ENCODE measurements around the gene TIMM44.

Gene TIMM44

DNA sequence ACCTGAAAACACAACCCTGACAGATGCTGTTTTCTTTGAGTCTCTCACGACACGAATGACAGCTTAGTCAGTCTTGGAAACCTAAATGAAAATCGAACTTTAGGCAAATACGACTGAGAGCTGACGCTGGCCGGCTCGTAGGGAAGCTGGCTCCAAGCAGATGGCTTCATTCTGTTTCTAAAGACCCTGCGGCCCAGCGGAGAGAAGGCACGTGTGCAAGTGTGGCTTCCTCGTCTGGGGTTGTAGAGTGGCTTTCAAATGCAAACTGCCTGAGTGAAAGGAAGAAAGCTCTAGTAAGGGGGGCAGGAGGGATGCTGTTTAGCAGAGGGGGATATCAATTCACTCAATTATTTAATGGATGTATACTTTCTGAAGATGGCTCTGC is 26.1 kb upstream of the TIMM44 start:
- TF ChIP-seq, protein P1, sequence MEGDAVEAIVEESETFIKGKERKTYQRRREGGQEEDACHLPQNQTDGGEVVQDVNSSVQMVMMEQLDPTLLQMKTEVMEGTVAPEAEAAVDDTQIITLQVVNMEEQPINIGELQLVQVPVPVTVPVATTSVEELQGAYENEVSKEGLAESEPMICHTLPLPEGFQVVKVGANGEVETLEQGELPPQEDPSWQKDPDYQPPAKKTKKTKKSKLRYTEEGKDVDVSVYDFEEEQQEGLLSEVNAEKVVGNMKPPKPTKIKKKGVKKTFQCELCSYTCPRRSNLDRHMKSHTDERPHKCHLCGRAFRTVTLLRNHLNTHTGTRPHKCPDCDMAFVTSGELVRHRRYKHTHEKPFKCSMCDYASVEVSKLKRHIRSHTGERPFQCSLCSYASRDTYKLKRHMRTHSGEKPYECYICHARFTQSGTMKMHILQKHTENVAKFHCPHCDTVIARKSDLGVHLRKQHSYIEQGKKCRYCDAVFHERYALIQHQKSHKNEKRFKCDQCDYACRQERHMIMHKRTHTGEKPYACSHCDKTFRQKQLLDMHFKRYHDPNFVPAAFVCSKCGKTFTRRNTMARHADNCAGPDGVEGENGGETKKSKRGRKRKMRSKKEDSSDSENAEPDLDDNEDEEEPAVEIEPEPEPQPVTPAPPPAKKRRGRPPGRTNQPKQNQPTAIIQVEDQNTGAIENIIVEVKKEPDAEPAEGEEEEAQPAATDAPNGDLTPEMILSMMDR (conservative IDR thresholded peaks at IDR 0.05; ENCODE audit: low read depth, low read length) = no peak
- DNase-seq (ENCODE audit: low read depth) = no peak
- no peak overlapping the region for H3K4me3 ChIP-seq (ENCODE audit: low read depth, low read length)

DNA sequence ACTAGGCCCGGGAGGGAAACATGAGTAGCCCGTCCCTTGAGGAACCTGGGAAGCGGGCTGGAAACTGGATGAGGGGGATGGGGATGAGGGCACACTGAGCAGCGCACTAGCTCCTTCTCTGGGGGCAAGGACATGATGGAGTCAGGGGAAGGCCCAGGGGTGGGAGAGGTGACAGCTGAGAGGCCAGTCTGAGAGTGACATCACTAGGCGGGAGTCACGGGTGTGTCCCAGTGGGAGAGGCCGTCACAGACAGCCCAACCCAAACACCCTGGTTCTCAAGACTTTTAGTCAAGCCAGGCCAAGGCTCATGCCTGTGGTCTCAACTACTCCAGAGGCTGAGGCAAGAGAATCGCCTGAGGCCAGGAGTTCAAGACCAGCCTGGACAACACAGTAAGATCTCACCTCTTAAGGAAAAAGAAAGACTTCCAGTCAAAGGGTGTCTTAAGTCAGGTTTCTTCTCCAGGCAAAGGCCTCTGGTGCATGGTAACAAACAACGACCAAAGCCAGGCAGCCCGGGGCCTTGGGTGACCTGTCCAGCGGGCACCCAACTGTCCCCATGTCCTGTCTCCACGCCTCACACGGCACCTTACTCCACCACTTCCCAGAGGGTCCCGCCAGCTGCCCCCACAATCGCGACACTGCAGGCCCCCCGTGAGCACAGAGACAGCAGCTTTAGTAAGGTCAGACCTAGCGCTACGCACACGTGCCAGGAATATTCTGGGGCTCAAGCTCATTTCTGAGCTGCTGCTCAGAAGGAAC is 25.5 kb upstream of the TIMM44 start:
- TF ChIP-seq, protein P1 (conservative IDR thresholded peaks at IDR 0.05; ENCODE audit: low read depth, low read length) = no peak
- H3K4me3 ChIP-seq (ENCODE audit: low read depth, low read length) = no peak overlapping the region
- no peak for DNase-seq (ENCODE audit: low read depth)

DNA sequence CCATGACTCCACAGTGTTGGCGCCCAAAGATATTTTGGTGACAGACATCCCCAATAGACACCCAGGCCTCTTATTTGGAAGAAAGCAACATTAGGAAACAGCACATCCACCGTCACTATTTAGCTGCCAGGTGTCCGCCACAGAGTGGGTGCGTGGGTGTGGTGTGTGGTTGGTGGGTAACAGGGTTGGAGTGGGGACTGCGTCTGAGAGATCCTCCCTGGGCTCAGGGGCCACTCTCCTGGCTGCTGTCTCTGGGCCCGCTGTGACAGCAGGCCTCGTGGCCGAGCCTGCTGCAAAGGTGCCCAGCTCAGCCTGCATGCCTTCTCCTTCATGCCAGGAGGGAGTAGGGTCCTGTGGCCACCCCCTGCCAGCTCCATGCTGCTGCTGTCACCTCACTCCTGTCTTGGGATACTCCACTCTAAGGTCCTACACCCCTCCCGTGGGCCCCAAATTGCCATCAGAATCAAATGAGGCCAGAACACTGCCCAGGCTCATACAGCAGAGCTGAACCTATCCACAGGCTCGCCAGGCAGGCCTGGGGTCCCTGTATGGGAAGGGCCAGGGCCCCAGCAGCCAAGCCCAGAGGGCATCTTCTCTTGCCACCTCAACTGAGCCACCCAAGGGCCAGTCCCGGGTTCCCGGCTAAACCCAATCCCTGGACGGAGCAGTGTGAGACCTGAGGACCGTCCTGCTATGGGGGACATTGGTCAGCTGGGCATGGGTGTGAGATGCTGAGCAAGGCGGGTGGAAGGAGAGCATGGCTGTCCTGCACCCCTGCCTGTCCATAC is 24.7 kb upstream of the TIMM44 start:
- no peak overlapping the region for H3K4me3 ChIP-seq (ENCODE audit: low read depth, low read length)
- DNase-seq (ENCODE audit: low read depth) = no peak
- TF ChIP-seq, protein P1 (conservative IDR thresholded peaks at IDR 0.05; ENCODE audit: low read depth, low read length) = no peak

DNA sequence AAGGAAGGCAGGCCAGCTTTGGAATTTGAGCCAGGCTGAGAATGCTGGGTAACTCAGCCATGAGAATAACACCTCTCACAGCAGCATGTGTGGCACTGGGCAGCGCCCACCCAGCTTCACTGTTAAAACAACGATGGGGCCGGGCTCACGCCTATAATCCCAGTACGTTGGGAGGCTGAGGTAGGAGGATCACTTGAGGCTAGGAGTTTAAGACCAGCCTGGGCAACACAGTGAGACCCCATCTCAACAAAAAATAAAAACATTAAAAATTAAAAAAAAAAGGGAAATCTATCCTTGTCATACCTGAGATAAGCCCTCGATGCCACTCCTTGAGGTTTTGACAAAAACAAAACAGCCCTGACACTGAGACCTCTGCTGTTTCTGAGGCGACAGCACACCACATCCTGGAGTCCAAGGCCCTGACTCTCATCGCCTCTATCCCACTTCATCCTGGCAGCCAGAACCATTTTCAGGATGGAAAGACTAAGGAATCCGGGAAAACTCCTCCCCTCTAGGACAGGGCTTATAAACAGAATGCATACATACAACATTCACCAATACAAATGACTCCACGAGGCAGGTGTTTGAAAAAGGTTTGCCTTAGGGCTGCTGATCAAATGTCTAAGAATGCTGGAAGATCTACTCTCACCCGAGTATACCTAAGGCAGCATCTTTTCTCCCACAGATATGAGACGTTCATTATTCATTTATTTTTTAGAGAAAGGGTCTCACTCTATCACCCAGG is 22.6 kb upstream of the TIMM44 start:
- no peak overlapping the region for H3K4me3 ChIP-seq (ENCODE audit: low read depth, low read length)
- TF ChIP-seq, protein P1 (conservative IDR thresholded peaks at IDR 0.05; ENCODE audit: low read depth, low read length) = no peak
- DNase-seq (ENCODE audit: low read depth) = no peak

DNA sequence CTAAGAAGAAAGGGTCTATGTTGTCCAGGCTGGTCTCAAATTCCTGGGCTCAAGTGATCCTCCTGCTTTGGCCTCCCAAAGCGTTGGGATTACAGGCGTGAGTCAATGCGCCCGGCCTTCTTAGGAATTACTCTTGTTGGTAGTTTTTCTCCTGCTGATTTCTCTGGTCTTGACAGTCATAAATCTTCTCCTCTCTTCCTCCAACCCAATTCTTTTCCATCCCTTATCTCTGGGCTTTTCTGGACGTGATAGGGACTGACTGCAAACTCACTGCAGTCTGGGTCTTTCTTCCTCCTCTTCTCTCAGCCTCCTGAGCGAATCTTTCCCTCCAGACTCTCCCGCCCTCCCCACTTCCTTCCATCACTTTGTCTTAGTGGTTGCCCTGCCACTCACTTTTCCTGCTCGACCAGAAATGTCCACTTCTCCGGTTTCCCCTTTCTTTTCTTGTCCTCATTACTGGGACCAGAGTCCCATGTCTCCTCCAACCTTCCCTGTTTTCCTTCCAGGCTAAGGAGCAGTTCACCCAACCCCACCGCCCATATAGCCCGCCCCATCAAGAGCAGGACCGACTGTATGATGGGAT is 21.9 kb upstream of the TIMM44 start:
- TF ChIP-seq, protein P1 (conservative IDR thresholded peaks at IDR 0.05; ENCODE audit: low read depth, low read length) = no peak
- DNase-seq (ENCODE audit: low read depth) = no peak
- H3K4me3 ChIP-seq (ENCODE audit: low read depth, low read length) = no peak overlapping the region

DNA sequence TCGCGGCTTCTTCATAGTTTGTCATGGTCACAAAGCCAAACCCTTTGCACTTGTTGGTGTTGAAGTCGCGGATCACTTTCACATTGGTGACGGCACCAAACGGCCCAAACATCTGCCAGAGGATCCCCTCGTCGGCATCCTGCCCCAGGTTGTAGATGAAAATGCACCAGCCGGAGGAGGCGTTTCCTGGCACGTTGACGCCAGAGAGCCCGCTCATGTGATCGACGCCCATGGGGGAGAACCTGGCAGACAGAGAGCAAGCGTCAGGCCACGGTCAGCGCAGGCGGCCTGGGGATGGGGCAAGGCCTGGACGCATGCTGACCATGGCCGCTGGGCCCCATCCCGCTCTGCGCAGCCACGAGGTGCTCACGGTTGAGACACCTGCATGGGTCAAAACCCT is 20.1 kb upstream of the TIMM44 start:
- DNase-seq (ENCODE audit: low read depth) = no peak
- TF ChIP-seq, protein P1 (conservative IDR thresholded peaks at IDR 0.05; ENCODE audit: low read depth, low read length) = no peak

More for the DNA sequence above, 20.1 kb upstream of the TIMM44 start:
- H3K4me3 ChIP-seq (ENCODE audit: low read depth, low read length) = no peak overlapping the region
